ENCODE results near the gene MTFR1L. TPM values are rescaled to one million over a fixed set of nuclear protein-coding genes. Genes with fewer than 3 reads are reported as not detected.

Gene MTFR1L
- total RNA-seq, 2 experiments from 2014 or later, result 35.3 to 43.4 TPM

- H3K79me2 ChIP-seq (ENCODE audit: insufficient read depth, low read depth, low read length), result no peaks in the 10 kb centered on the region
- no peaks in the 10 kb centered on the region for H3K36me3 ChIP-seq (ENCODE audit: insufficient read depth, low read length)
- POLR2A ChIA-PET, result interaction anchor here (0.6 kb wide), 1 partner anchor 11 kb away, joined by 3 read pairs; no protein-coding TSS in a partner anchor
- no peaks in the 10 kb centered on the region for H3K9me2 ChIP-seq (ENCODE audit: insufficient read depth, low read length)
- TF ChIP-seq, protein P1, sequence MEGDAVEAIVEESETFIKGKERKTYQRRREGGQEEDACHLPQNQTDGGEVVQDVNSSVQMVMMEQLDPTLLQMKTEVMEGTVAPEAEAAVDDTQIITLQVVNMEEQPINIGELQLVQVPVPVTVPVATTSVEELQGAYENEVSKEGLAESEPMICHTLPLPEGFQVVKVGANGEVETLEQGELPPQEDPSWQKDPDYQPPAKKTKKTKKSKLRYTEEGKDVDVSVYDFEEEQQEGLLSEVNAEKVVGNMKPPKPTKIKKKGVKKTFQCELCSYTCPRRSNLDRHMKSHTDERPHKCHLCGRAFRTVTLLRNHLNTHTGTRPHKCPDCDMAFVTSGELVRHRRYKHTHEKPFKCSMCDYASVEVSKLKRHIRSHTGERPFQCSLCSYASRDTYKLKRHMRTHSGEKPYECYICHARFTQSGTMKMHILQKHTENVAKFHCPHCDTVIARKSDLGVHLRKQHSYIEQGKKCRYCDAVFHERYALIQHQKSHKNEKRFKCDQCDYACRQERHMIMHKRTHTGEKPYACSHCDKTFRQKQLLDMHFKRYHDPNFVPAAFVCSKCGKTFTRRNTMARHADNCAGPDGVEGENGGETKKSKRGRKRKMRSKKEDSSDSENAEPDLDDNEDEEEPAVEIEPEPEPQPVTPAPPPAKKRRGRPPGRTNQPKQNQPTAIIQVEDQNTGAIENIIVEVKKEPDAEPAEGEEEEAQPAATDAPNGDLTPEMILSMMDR (conservative IDR thresholded peaks at IDR 0.05; ENCODE audit: low read length), result no peak
- TF ChIP-seq EZH2phosphoT487 (IDR thresholded peaks at IDR 0.05; ENCODE audit: borderline replicate concordance, low read depth, low read length), result no peak
- intact Hi-C loops (cut with micrococcal nuclease; ENCODE audit: unreplicated experiment), result loop anchor here (5.0 kb wide), 2 partner anchors 197 to 292 kb away; partner anchors contain the start of gene MAN1C1
- H3K9me3 ChIP-seq (ENCODE audit: low read length), result no peaks in the 10 kb centered on the region
- H3K27ac ChIP-seq (ENCODE audit: low read depth, low read length, poor library complexity, severe bottlenecking), result no peak overlapping the region
- no TSS peak for BruUV-seq (replicated peaks)
- H3K4me1 ChIP-seq (ENCODE audit: insufficient read depth, low read length, poor library complexity, severe bottlenecking), result peaks cover 33% of the 10 kb centered on the region
- no peak overlapping the region for H3K4me3 ChIP-seq (ENCODE audit: low read depth, low read length, poor library complexity, severe bottlenecking)
- CTCF ChIA-PET (ENCODE audit: unreplicated experiment), result interaction anchor here (0.6 kb wide), 1 partner anchor 183 kb away, joined by 5 read pairs; the partner anchor contains the start of gene PAFAH2
- H3K4me2 ChIP-seq (ENCODE audit: low read length), result no peak overlapping the region
- DNase-seq (ENCODE audit: low spot score), result no peak
- H4K20me1 ChIP-seq (ENCODE audit: insufficient read depth, low read length), result no peaks in the 10 kb centered on the region
- H2AFZ ChIP-seq (ENCODE audit: low read length), result no peak overlapping the region
Observed at GRCh38 chr1:25814549-25815087, 5.1 kb upstream of the MTFR1L start.

GRCh38 chr1:25815208-25816111 is 4.3 kb upstream of the MTFR1L start:
- no peaks in the 10 kb centered on the region for H3K36me3 ChIP-seq (ENCODE audit: insufficient read depth, low read length)
- H4K20me1 ChIP-seq (ENCODE audit: insufficient read depth, low read length), result no peaks in the 10 kb centered on the region
- peaks cover 25% of the 10 kb centered on the region for H3K4me1 ChIP-seq (ENCODE audit: insufficient read depth, low read length, poor library complexity, severe bottlenecking)
- no peak overlapping the region for H3K4me3 ChIP-seq (ENCODE audit: low read depth, low read length, poor library complexity, severe bottlenecking)
- no peaks in the 10 kb centered on the region for H3K79me2 ChIP-seq (ENCODE audit: insufficient read depth, low read depth, low read length)
- ChIA-PET POLR2A (interaction anchor here (0.6 kb wide), 1 partner anchor 191 kb away, joined by 3 read pairs; no protein-coding TSS in a partner anchor), CTCF (ENCODE audit: unreplicated experiment) (interaction anchor here (0.6 kb wide), 1 partner anchor 182 kb away, joined by 5 read pairs; the partner anchor contains the start of gene PAFAH2)
- H3K9me2 ChIP-seq (ENCODE audit: insufficient read depth, low read length), result no peaks in the 10 kb centered on the region
- H3K9me3 ChIP-seq (ENCODE audit: low read length), result no peaks in the 10 kb centered on the region
- intact Hi-C loops (cut with micrococcal nuclease; ENCODE audit: unreplicated experiment), result no loop called here
- no peak overlapping the region for H3K27ac ChIP-seq (ENCODE audit: low read depth, low read length, poor library complexity, severe bottlenecking)
- H2AFZ ChIP-seq (ENCODE audit: low read length), result no peak overlapping the region
- DNase-seq (ENCODE audit: low spot score), result no peak
- no TSS peak for BruUV-seq (replicated peaks)
- no peak overlapping the region for H3K4me2 ChIP-seq (ENCODE audit: low read length)
- TF ChIP-seq, protein P1 (conservative IDR thresholded peaks at IDR 0.05; ENCODE audit: low read length), result no peak
- TF ChIP-seq EZH2phosphoT487 (IDR thresholded peaks at IDR 0.05; ENCODE audit: borderline replicate concordance, low read depth, low read length), result no peak

All from OCI-LY7 (cell line).